Smooth muscle cell (in vitro differentiated cells): ENCODE data around the gene MPC2. TPM values are rescaled to one million over a fixed set of nuclear protein-coding genes. Genes with fewer than 3 reads are reported as not detected.

Experiments
- DNase-seq: peaks from one replicate; lab custom pipeline; 2025; ENCODE audit not compliant: unreplicated experiment; lab: John Stamatoyannopoulos, UW
- H2AFZ ChIP-seq: fragments of 200-600 bp; sonication (generic); 2 replicates; pipeline ENCODE4 v1.6.0; 2016; ENCODE audit warnings: antibody characterized with exemption, low read depth, mild to moderate bottlenecking
- H3F3A ChIP-seq: fragments of 200-600 bp; sonication (generic); 2 replicates; pipeline ENCODE4 v1.6.0; 2017; ENCODE audit warnings: antibody characterized with exemption, low read depth
- H3K27ac ChIP-seq: fragments of 200-600 bp; sonication (generic); 2 replicates; pipeline ENCODE4 v1.5.1; 2016; ENCODE audit warnings: low read depth, mild to moderate bottlenecking
- H3K27me3 ChIP-seq: fragments of 200-600 bp; sonication (generic); 2 replicates; pipeline ENCODE4 v1.6.1; 2016; ENCODE audit warnings: low read depth, mild to moderate bottlenecking
- H3K36me3 ChIP-seq: fragments of 200-600 bp; sonication (generic); 2 replicates; pipeline ENCODE4 v1.5.1; 2016; ENCODE audit warnings: low read depth
- H3K4me1 ChIP-seq: fragments of 200-600 bp; sonication (generic); 2 replicates; pipeline ENCODE4 v1.5.1; 2016; ENCODE audit warnings: low read depth
- H3K4me2 ChIP-seq: fragments of 200-600 bp; sonication (generic); 2 replicates; pipeline ENCODE4 v1.6.0; 2016; ENCODE audit warnings: mild to moderate bottlenecking
- H3K4me3 ChIP-seq: fragments of 200-600 bp; sonication (generic); 2 replicates; pipeline ENCODE4 v1.5.1; 2016; ENCODE audit warnings: mild to moderate bottlenecking
- H3K79me2 ChIP-seq: fragments of 200-600 bp; sonication (generic); 2 replicates; pipeline ENCODE4 v1.6.0; 2016; ENCODE audit warnings: low read depth, mild to moderate bottlenecking
- H3K9ac ChIP-seq: fragments of 200-600 bp; sonication (generic); 2 replicates; pipeline ENCODE4 v1.6.0; 2016; ENCODE audit warnings: low read depth
- H3K9me3 ChIP-seq: fragments of 200-600 bp; sonication (generic); replicated peaks from 2 replicates; pipeline ENCODE4 v1.5.1; 2016; ENCODE audit warnings: low read depth
- H4K20me1 ChIP-seq: fragments of 200-600 bp; sonication (generic); 2 replicates; pipeline ENCODE4 v1.6.0; 2016; ENCODE audit warnings: low read depth
- CTCF ChIP-seq: fragments of 200-600 bp; sonication (generic); IDR thresholded peaks from 2 replicates; pipeline ENCODE4 v1.5.1; 2017; ENCODE audit warnings: borderline replicate concordance, mild to moderate bottlenecking, antibody characterized with exemption; ENCODE audit not compliant: insufficient read depth, poor library complexity, severe bottlenecking
- WGBS: methylation state at CpG from one replicate; pipeline ENCODE4 v1.1.7; 2016; ENCODE audit warnings: low lambda C conversion rate; 5-methylcytosine and 5-hydroxymethylcytosine counted together
- polyA plus RNA-seq: library from polyadenylated mRNA; unstranded; fragments of >200 nt; fragmentation: Nextera tagmentation; extraction: Ambion mirVana; gene quantifications from 2 replicates; pipeline ENCODE4 v1.2.1, GENCODE V29; 2016
- total RNA-seq: library from RNA; depleted of rRNA; stranded (reverse); fragments of >200 nt; gene quantifications from 2 replicates; pipeline ENCODE4 v1.2.3, GENCODE V29; 2014

Gene MPC2
- total and polyA plus RNA-seq, 2 experiments from 2014 or later, result 58.2 to 69.9 TPM

GRCh38 chr1:167968569-167968968 is 31.7 kb upstream of the MPC2 start:
- Histone ChIP-seq H2AFZ (no peak overlapping the region), H3K9ac (no peak overlapping the region), H3K27ac (no peak overlapping the region), H3K79me2 (peaks cover 29% of the 10 kb centered on the region), H3K4me3 (no peak overlapping the region), H3K36me3 (no peaks in the 10 kb centered on the region), H3K9me3 (no peaks in the 10 kb centered on the region), H3F3A (no peaks in the 10 kb centered on the region), H3K4me2 (no peak overlapping the region), H3K4me1 (no peaks in the 10 kb centered on the region), H4K20me1 (peaks cover 33% of the 10 kb centered on the region), H3K27me3 (no peaks in the 10 kb centered on the region)
- 95% methylated on average over 3 of the region's 3 CpGs for WGBS
- DNase-seq, result no peak
- no peak for TF ChIP-seq CTCF

- WGBS, result 92% methylated on average over 4 of the region's 4 CpGs
- Histone ChIP-seq H2AFZ (no peak overlapping the region), H3K4me3 (no peak overlapping the region), H3K27ac (no peak overlapping the region), H3K9me3 (no peaks in the 10 kb centered on the region), H3K79me2 (peaks cover 54% of the 10 kb centered on the region), H3K4me2 (no peak overlapping the region), H3K27me3 (no peaks in the 10 kb centered on the region), H4K20me1 (peaks cover 36% of the 10 kb centered on the region), H3K4me1 (no peaks in the 10 kb centered on the region), H3K9ac (no peak overlapping the region), H3K36me3 (no peaks in the 10 kb centered on the region), H3F3A (no peaks in the 10 kb centered on the region)
- DNase-seq, result no peak
- no peak for TF ChIP-seq CTCF
Observed at GRCh38 chr1:167966050-167966449, 29.2 kb upstream of the MPC2 start.

- H3K36me3 ChIP-seq, result no peaks in the 10 kb centered on the region
- TF ChIP-seq CTCF, result no peak
Observed at GRCh38 chr1:167964646-167965045, 27.8 kb upstream of the MPC2 start.

GRCh38 chr1:167957710-167958109 is 20.8 kb upstream of the MPC2 start:
- Histone ChIP-seq H3K36me3 (peaks cover 16% of the 10 kb centered on the region), H2AFZ (no peak overlapping the region), H3K4me2 (no peak overlapping the region), H4K20me1 (peaks cover 61% of the 10 kb centered on the region), H3K4me3 (no peak overlapping the region), H3K9me3 (no peaks in the 10 kb centered on the region), H3K9ac (no peak overlapping the region), H3K4me1 (no peaks in the 10 kb centered on the region), H3K27me3 (no peaks in the 10 kb centered on the region), H3F3A (no peaks in the 10 kb centered on the region), H3K27ac (no peak overlapping the region), H3K79me2 (peaks cover 85% of the 10 kb centered on the region)
- TF ChIP-seq CTCF, result no peak
- no peak for DNase-seq

More at GRCh38 chr1:167964646-167965045, 27.8 kb upstream of the MPC2 start:
- Histone ChIP-seq H3F3A (no peaks in the 10 kb centered on the region), H3K27ac (no peak overlapping the region), H3K27me3 (no peaks in the 10 kb centered on the region), H2AFZ (no peak overlapping the region), H3K79me2 (peaks cover 66% of the 10 kb centered on the region), H3K4me2 (no peak overlapping the region), H3K4me3 (no peak overlapping the region), H3K4me1 (no peaks in the 10 kb centered on the region), H3K9ac (no peak overlapping the region), H4K20me1 (peaks cover 46% of the 10 kb centered on the region), H3K9me3 (no peaks in the 10 kb centered on the region)
- WGBS, result 93% methylated on average over 4 of the region's 4 CpGs
- DNase-seq, result no peak
